GM12878 (cell line): Measurements from ENCODE around the gene GID8. TPM values are rescaled to one million over a fixed set of nuclear protein-coding genes. Genes with fewer than 3 reads are reported as not detected.
A peak's percentile ranks its signal among the peaks of the same experiment; 100 is the strongest.

Source experiments
- EGR1 ChIP-seq, 2 experiments: IDR thresholded peaks; 1 replicate in 1 of 2; 2 replicates in 1 of 2; pipeline ENCODE4 v1.6.1; 2011 to 2012; ENCODE audit warnings: low read depth in 2 of 2, low read length in 2 of 2, borderline replicate concordance in 1 of 2, mild to moderate bottlenecking in 1 of 2, moderate library complexity in 1 of 2
- IKZF2 ChIP-seq, 2 experiments: fragments of 450-650 bp; IDR thresholded peaks; 2 replicates each; pipeline ENCODE4 v1.6.1; 2017; ENCODE audit warnings: mild to moderate bottlenecking in 2 of 2, moderate library complexity in 2 of 2
- NKRF ChIP-seq: fragments of 450-650 bp; conservative IDR thresholded peaks from 2 replicates; pipeline ENCODE4 v1.6.1; 2017; ENCODE audit warnings: mild to moderate bottlenecking, moderate library complexity
- NR2F1 ChIP-seq: fragments of 450-650 bp; conservative IDR thresholded peaks from 2 replicates; pipeline ENCODE4 v1.6.1; 2017; ENCODE audit warnings: mild to moderate bottlenecking
- ZNF217 ChIP-seq: fragments of 450-650 bp; IDR thresholded peaks from 2 replicates; pipeline ENCODE4 v1.6.1; 2017; ENCODE audit warnings: antibody characterized with exemption, mild to moderate bottlenecking
- polyA plus RNA-seq, 11 experiments: library from polyadenylated mRNA; depleted of rRNA in 4 of 11; unstranded in 6 of 11; stranded (reverse) in 5 of 11; fragments of >200 nt; fragmentation: Nextera tagmentation in 4 of 11; fragmentation: Illumina TruSeq in 1 of 11; extraction: Ambion mirVana in 4 of 11; extraction: Trizol in 1 of 11; gene quantifications; 1 replicate in 1 of 11; 2 replicates in 10 of 11; pipeline versions ENCODE4 v1.2.1 to v1.2.3, GENCODE V29; 2011 to 2016; ENCODE audit warnings: inconsistent platforms in 2 of 11, missing spikeins in 2 of 11, low read depth in 1 of 11
- total RNA-seq, 4 experiments: library from RNA; depleted of rRNA in 3 of 4; stranded (reverse); fragments of >200 nt in 3 of 4; fragmentation: Illumina TruSeq in 1 of 4; extraction: Trizol in 1 of 4; gene quantifications; 2 replicates each; pipeline versions ENCODE4 v1.2.1 to v1.2.3, GENCODE V29; 2013 to 2021
- TF ChIP-seq, protein P1 (sequence below), 3 experiments: IDR thresholded peaks in 2 of 3; conservative IDR thresholded peaks in 1 of 3; 2 replicates each; pipeline ENCODE4 v1.5.1; 2011; ENCODE audit warnings: low read depth in 3 of 3, low read length in 3 of 3, mild to moderate bottlenecking in 3 of 3, control low read depth in 2 of 3, moderate library complexity in 2 of 3, inconsistent platforms in 1 of 3, mixed read lengths in 1 of 3; ENCODE audit not compliant: control insufficient read depth in 2 of 3, insufficient read depth in 1 of 3; ENCODE audit errors: extremely low read depth in 1 of 3
- TF ChIP-seq, protein P2 (sequence below): fragments of 450-650 bp; formaldehyde crosslinking; IDR thresholded peaks from 2 replicates; pipeline ENCODE4 v1.5.0; 2022; ENCODE audit warnings: mild to moderate bottlenecking, missing genetic modification characterization

Gene GID8
- total and polyA plus RNA-seq, 10 of the 15 experiments (the other 5 are each of a cell fraction or from before 2014, with no cell fraction given), result 12.0 to 33.8 (median 22.2) TPM

DNA sequence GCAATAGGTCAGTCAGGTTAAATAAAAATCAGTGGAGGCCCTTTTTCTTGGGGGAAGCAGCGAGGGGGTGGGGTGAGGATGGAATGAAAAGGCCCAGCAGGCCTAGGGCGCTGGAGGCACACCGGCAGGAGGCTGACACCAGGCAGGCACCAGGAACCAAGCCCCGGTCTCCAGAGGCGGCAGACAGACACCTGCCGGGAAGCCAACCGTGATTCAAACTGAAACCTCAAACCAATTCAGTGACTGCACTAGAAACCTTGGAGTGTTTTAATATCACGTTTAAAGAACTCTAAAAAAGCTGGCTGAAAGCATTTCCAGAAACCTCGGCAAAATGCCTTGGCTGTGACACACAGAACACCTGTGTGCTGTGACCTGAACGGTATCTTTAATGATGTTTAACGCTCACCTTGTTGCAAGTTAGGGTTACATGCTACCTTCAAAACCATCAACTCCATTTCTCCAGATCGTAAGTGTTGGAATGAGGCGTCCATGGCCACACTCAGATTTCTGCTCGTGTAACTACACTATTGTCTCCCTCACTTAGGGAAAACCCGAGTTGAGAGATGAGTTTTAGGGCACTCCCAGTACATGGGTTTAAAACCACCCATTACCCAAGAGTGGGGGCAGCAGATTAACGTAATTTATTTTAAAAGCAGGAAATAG, 38.8 kb upstream of the GID8 start (continued):
- TF ChIP-seq NKRF, result no peak
- TF ChIP-seq, protein P1, sequence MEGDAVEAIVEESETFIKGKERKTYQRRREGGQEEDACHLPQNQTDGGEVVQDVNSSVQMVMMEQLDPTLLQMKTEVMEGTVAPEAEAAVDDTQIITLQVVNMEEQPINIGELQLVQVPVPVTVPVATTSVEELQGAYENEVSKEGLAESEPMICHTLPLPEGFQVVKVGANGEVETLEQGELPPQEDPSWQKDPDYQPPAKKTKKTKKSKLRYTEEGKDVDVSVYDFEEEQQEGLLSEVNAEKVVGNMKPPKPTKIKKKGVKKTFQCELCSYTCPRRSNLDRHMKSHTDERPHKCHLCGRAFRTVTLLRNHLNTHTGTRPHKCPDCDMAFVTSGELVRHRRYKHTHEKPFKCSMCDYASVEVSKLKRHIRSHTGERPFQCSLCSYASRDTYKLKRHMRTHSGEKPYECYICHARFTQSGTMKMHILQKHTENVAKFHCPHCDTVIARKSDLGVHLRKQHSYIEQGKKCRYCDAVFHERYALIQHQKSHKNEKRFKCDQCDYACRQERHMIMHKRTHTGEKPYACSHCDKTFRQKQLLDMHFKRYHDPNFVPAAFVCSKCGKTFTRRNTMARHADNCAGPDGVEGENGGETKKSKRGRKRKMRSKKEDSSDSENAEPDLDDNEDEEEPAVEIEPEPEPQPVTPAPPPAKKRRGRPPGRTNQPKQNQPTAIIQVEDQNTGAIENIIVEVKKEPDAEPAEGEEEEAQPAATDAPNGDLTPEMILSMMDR (IDR thresholded peaks at IDR 0.05 in 2 of 3, conservative IDR thresholded peaks at IDR 0.05 in 1 of 3; ENCODE audit: control insufficient read depth in 2 of 3, extremely low read depth in 1 of 3, insufficient read depth in 1 of 3, low read depth in 3 of 3, low read length in 3 of 3), result no peak
- TF ChIP-seq EGR1 (IDR thresholded peaks at IDR 0.05; ENCODE audit: borderline replicate concordance in 1 of 2, low read depth in 2 of 2, low read length in 2 of 2), result no peak
- TF ChIP-seq IKZF2 (IDR thresholded peaks at IDR 0.05), result peak; percentile 53 to 57; a peak in 2 of 4 replicates
- 0 out of 2 replicates have a peak, but pooled peaks have one; percentile 14 for TF ChIP-seq NR2F1
- TF ChIP-seq, protein P2, sequence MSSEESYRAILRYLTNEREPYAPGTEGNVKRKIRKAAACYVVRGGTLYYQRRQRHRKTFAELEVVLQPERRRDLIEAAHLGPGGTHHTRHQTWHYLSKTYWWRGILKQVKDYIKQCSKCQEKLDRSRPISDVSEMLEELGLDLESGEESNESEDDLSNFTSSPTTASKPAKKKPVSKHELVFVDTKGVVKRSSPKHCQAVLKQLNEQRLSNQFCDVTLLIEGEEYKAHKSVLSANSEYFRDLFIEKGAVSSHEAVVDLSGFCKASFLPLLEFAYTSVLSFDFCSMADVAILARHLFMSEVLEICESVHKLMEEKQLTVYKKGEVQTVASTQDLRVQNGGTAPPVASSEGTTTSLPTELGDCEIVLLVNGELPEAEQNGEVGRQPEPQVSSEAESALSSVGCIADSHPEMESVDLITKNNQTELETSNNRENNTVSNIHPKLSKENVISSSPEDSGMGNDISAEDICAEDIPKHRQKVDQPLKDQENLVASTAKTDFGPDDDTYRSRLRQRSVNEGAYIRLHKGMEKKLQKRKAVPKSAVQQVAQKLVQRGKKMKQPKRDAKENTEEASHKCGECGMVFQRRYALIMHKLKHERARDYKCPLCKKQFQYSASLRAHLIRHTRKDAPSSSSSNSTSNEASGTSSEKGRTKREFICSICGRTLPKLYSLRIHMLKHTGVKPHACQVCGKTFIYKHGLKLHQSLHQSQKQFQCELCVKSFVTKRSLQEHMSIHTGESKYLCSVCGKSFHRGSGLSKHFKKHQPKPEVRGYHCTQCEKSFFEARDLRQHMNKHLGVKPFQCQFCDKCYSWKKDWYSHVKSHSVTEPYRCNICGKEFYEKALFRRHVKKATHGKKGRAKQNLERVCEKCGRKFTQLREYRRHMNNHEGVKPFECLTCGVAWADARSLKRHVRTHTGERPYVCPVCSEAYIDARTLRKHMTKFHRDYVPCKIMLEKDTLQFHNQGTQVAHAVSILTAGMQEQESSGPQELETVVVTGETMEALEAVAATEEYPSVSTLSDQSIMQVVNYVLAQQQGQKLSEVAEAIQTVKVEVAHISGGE (CRISPR knock-in tag), result no peak
- TF ChIP-seq ZNF217, result no peak
